HepG2 (cell line): ENCODE results near the gene MRI1. TPM values are rescaled to one million over a fixed set of nuclear protein-coding genes. Genes with fewer than 3 reads are reported as not detected.

ENCODE experiments used
- CBFB ChIP-seq: sonication (generic); formaldehyde crosslinking; IDR thresholded peaks from 2 replicates; pipeline ENCODE4 v1.4.0; 2020; ENCODE audit warnings: missing genetic modification reagents
- CEBPZ ChIP-seq: IDR thresholded peaks from 2 replicates; pipeline ENCODE4 v1.6.1; 2012; ENCODE audit warnings: low read length, improper control_type of control experiment
- EP300 ChIP-seq, 3 experiments: sonication (generic) in 1 of 3; formaldehyde crosslinking in 1 of 3; IDR thresholded peaks; 2 replicates each; pipeline versions ENCODE4 v1.5.1 to v1.6.1; 2011 to 2020; ENCODE audit warnings: low read depth in 2 of 3, low read length in 2 of 3, borderline replicate concordance in 1 of 3, improper control_type of control experiment in 1 of 3, mild to moderate bottlenecking in 1 of 3, missing genetic modification reagents in 1 of 3, moderate library complexity in 1 of 3
- FOXK2 ChIP-seq: fragments of 450-650 bp; IDR thresholded peaks from 2 replicates; pipeline ENCODE4 v1.6.1; 2016
- FOXM1 ChIP-seq: sonication (generic); formaldehyde crosslinking; IDR thresholded peaks from 2 replicates; pipeline ENCODE4 v1.5.0; 2020; ENCODE audit warnings: missing genetic modification reagents
- KDM5A ChIP-seq: fragments of 200-600 bp; sonication (generic); IDR thresholded peaks from 2 replicates; pipeline ENCODE4 v1.7.0; 2018; ENCODE audit warnings: antibody characterized with exemption, mild to moderate bottlenecking, low read length, borderline replicate concordance
- NFE2 ChIP-seq: sonication (generic); formaldehyde crosslinking; IDR thresholded peaks from 2 replicates; pipeline ENCODE4 v1.4.0; 2020; ENCODE audit warnings: missing genetic modification reagents
- NR2C2 ChIP-seq: sonication (generic); formaldehyde crosslinking; IDR thresholded peaks from 2 replicates; pipeline ENCODE4 v1.4.0; 2020; ENCODE audit warnings: missing genetic modification reagents, mild to moderate bottlenecking, moderate library complexity, borderline replicate concordance
- SNRNP70 ChIP-seq: fragments of 200-400 bp; formaldehyde crosslinking; IDR thresholded peaks from 2 replicates; pipeline ENCODE4 v1.6.1; 2017; ENCODE audit warnings: mild to moderate bottlenecking, low read depth, low read length, moderate library complexity
- SP4 ChIP-seq: sonication (generic); formaldehyde crosslinking; IDR thresholded peaks from 2 replicates; pipeline ENCODE4 v1.8.1; 2023; ENCODE audit warnings: mild to moderate bottlenecking, missing genetic modification reagents
- TAF15 ChIP-seq: fragments of 200-400 bp; formaldehyde crosslinking; IDR thresholded peaks from one replicate; pipeline ENCODE4 v1.6.1; 2018; ENCODE audit warnings: mild to moderate bottlenecking, low read depth, low read length; ENCODE audit not compliant: poor library complexity, severe bottlenecking
- TEF ChIP-seq: sonication (generic); formaldehyde crosslinking; IDR thresholded peaks from 2 replicates; pipeline ENCODE4 v1.5.0; 2020; ENCODE audit warnings: missing genetic modification reagents
- ZFP37 ChIP-seq: sonication (generic); formaldehyde crosslinking; IDR thresholded peaks from 2 replicates; pipeline ENCODE4 v1.4.0; 2020; ENCODE audit warnings: missing genetic modification reagents, borderline replicate concordance
- ZFP82 ChIP-seq: sonication (generic); formaldehyde crosslinking; IDR thresholded peaks from 2 replicates; pipeline ENCODE4 v1.5.1; 2020; ENCODE audit warnings: mild to moderate bottlenecking, missing genetic modification reagents, borderline replicate concordance
- ZMYM3 ChIP-seq: sonication (generic); formaldehyde crosslinking; IDR thresholded peaks from 2 replicates; pipeline ENCODE4 v1.5.1; 2020; ENCODE audit warnings: mild to moderate bottlenecking, missing genetic modification reagents
- ZNF235 ChIP-seq: sonication (generic); formaldehyde crosslinking; IDR thresholded peaks from 2 replicates; pipeline ENCODE4 v1.8.1; 2023; ENCODE audit warnings: mild to moderate bottlenecking, missing genetic modification reagents, borderline replicate concordance
- ZNF24 ChIP-seq: fragments of 450-650 bp; IDR thresholded peaks from 2 replicates; pipeline ENCODE4 v1.6.1; 2017; ENCODE audit warnings: antibody characterized with exemption, mild to moderate bottlenecking
- ZNF251 ChIP-seq: sonication (generic); formaldehyde crosslinking; IDR thresholded peaks from 2 replicates; pipeline ENCODE4 v1.9.0; 2021; ENCODE audit warnings: mild to moderate bottlenecking, missing genetic modification reagents
- ZNF264 ChIP-seq: sonication (generic); formaldehyde crosslinking; IDR thresholded peaks from 2 replicates; pipeline ENCODE4 v1.4.0; 2020; ENCODE audit warnings: missing genetic modification reagents
- ZNF276 ChIP-seq: sonication (generic); formaldehyde crosslinking; IDR thresholded peaks from 2 replicates; pipeline ENCODE4 v1.4.0; 2020; ENCODE audit warnings: mild to moderate bottlenecking, low read depth, missing genetic modification reagents
- ZNF34 ChIP-seq: sonication (generic); formaldehyde crosslinking; IDR thresholded peaks from 2 replicates; pipeline ENCODE4 v1.4.0; 2020; ENCODE audit warnings: mild to moderate bottlenecking, missing genetic modification reagents, borderline replicate concordance
- ZNF629 ChIP-seq: sonication (generic); formaldehyde crosslinking; conservative IDR thresholded peaks from 2 replicates; pipeline ENCODE4 v1.5.0; 2020; ENCODE audit warnings: missing genetic modification reagents
- ZSCAN12 ChIP-seq: sonication (generic); formaldehyde crosslinking; IDR thresholded peaks from 2 replicates; pipeline ENCODE4 v1.9.0; 2021; ENCODE audit warnings: mild to moderate bottlenecking, missing genetic modification reagents
- polyA plus RNA-seq, 8 experiments: library from polyadenylated mRNA; depleted of rRNA in 3 of 8; stranded (reverse) in 7 of 8; unstranded in 1 of 8; fragments of >200 nt; fragmentation: Illumina TruSeq in 4 of 8; extraction: Trizol in 4 of 8; gene quantifications; 2 replicates each; pipeline versions ENCODE4 v1.2.1 to v1.2.3, GENCODE V29; 2011 to 2016; ENCODE audit warnings: low read depth in 4 of 8, missing spikeins in 1 of 8, mixed read lengths in 1 of 8; ENCODE audit not compliant: insufficient read depth in 1 of 8
- total RNA-seq, 5 experiments: library from RNA; depleted of rRNA; stranded (reverse); fragments of >200 nt; fragmentation: Illumina TruSeq; extraction: Trizol; gene quantifications; 2 replicates each; pipeline ENCODE4 v1.2.3, GENCODE V29; 2016; ENCODE audit warnings: low read depth in 1 of 5

Gene MRI1
- total and polyA plus RNA-seq, 2 of the 13 experiments (the other 11 are each of a cell fraction or from before 2014, with no cell fraction given) = 20.1 to 20.6 TPM

- TF ChIP-seq SP4 (CRISPR knock-in tag) (peak; percentile 94), ZNF264 (CRISPR knock-in tag) (peak; percentile 72; the same call in 1 of the 2 replicates), ZNF34 (CRISPR knock-in tag) (0 out of 2 replicates have a peak, but pooled peaks have one; percentile 60), FOXK2 (no peak), ZFP37 (CRISPR knock-in tag) (no peak), TAF15 (peak; percentile 35), ZMYM3 (CRISPR knock-in tag) (peak; percentile 91), ZFP82 (CRISPR knock-in tag) (peak; percentile 40; the same call in 1 of the 2 replicates), SNRNP70 (no peak), CBFB (CRISPR knock-in tag) (peak; percentile 92), NR2C2 (CRISPR knock-in tag) (peak; percentile 91), ZNF251 (CRISPR knock-in tag) (no peak), NFE2 (CRISPR knock-in tag) (no peak), TEF (CRISPR knock-in tag) (no peak), EP300 (IDR thresholded peaks at IDR 0.05; ENCODE audit: low read depth in 2 of 2, low read length in 2 of 2) (no peak), EP300 (CRISPR knock-in tag; IDR thresholded peaks at IDR 0.05; ENCODE audit: borderline replicate concordance) (0 out of 2 replicates have a peak, but pooled peaks have one; percentile 18), ZNF629 (no peak), ZSCAN12 (CRISPR knock-in tag) (0 out of 2 replicates have a peak, but pooled peaks have one; percentile 19), ZNF235 (CRISPR knock-in tag) (peak; percentile 50; the same call in 1 of the 2 replicates), ZNF276 (CRISPR knock-in tag) (peak; percentile 86), ZNF24 (no peak), CEBPZ (no peak), KDM5A (peak; percentile 93), FOXM1 (no peak)
Measured at GRCh38 chr19:13774217-13775191, 10.2 kb downstream of the MRI1 start, which contains the start of gene C19orf53 (continued).
